GM12878 (cell line): Measurements from ENCODE around the gene RASA1. TPM values are rescaled to one million over a fixed set of nuclear protein-coding genes. Genes with fewer than 3 reads are reported as not detected.

ENCODE experiments used
- ATAC-seq: fragments of 200-7000 bp; cut with Tn5 transposase; 3 replicates; pipeline ENCODE4 v1.9.1; 2020; ENCODE audit warnings: mild to moderate bottlenecking, moderate library complexity
- BruUV-seq: library from RNA; stranded (reverse); fragments of 400-500 nt; replicated peaks from 2 replicates; lab custom pipeline; 2021; lab: Mats Ljungman, UMichigan
- CTCF ChIA-PET: fragments of 300-600 bp; sonication (Branson Sonifier 250); formaldehyde crosslinking; extraction: SDS; loops from one replicate; lab custom pipeline; 2021; ENCODE audit warnings: inconsistent platforms; lab: Yijun Ruan, JAX
- POLR2A ChIA-PET: fragments of 350-600 bp; formaldehyde crosslinking; extraction: SDS; loops from one replicate; lab custom pipeline; 2021; ENCODE audit warnings: inconsistent platforms; lab: Charles Lee
- RAD21 ChIA-PET: fragments of 300-600 bp; sonication (Branson Sonifier 250); formaldehyde crosslinking; loops from one replicate; lab custom pipeline; 2023; ENCODE audit warnings: antibody characterized with exemption; ENCODE audit not compliant: unreplicated experiment; lab: Charles Lee
- SMC1A ChIA-PET: fragments of 300-600 bp; sonication (Branson Sonifier 250); formaldehyde crosslinking; loops from one replicate; lab custom pipeline; 2023; ENCODE audit not compliant: unreplicated experiment, uncharacterized antibody; lab: Charles Lee
- DNase-seq: peaks from one replicate; pipeline ENCODE4 v3.0.0-alpha.2; 2011; ENCODE audit warnings: low read depth, low spot score
- FAIRE-seq: peaks from 3 replicates; lab custom pipeline; 2011; peaks lifted over from hg19 to GRCh38; lab: Jason Lieb, UNC
- H2AFZ ChIP-seq: 2 replicates; pipeline ENCODE4 v1.6.0; 2011; ENCODE audit warnings: low read depth, low read length, control low read depth; ENCODE audit not compliant: control insufficient read depth
- H3K27ac ChIP-seq: 2 replicates; pipeline ENCODE4 v1.5.1; 2011; ENCODE audit warnings: control low read depth; ENCODE audit not compliant: control insufficient read depth, insufficient read depth
- H3K27me3 ChIP-seq, 2 experiments: replicated peaks in 1 of 2; 2 replicates each; pipeline versions ENCODE4 v1.6.0 to v1.6.1; 2011; ENCODE audit warnings: low read length in 1 of 2; ENCODE audit not compliant: control insufficient read depth in 2 of 2, insufficient read depth in 2 of 2
- H3K36me3 ChIP-seq, 2 experiments: 2 replicates each; pipeline ENCODE4 v1.5.1; 2011; ENCODE audit warnings: low read length in 1 of 2; ENCODE audit not compliant: control insufficient read depth in 2 of 2, insufficient read depth in 2 of 2
- H3K4me1 ChIP-seq: 2 replicates; pipeline ENCODE4 v1.6.1; 2011; ENCODE audit warnings: mild to moderate bottlenecking, low read length, moderate library complexity, mixed read lengths; ENCODE audit not compliant: control insufficient read depth, insufficient read depth
- H3K4me2 ChIP-seq: 2 replicates; pipeline ENCODE4 v1.6.0; 2011; ENCODE audit warnings: control low read depth; ENCODE audit not compliant: control insufficient read depth, insufficient read depth
- H3K4me3 ChIP-seq: fragments of 200-600 bp; sonication (generic); 2 replicates; pipeline ENCODE4 v1.5.1; 2016
- H3K79me2 ChIP-seq: 2 replicates; pipeline ENCODE4 v1.6.0; 2011; ENCODE audit warnings: low read length; ENCODE audit not compliant: control insufficient read depth, insufficient read depth
- H3K9ac ChIP-seq: 2 replicates; pipeline ENCODE4 v1.8.0; 2011; ENCODE audit warnings: low read length, control low read depth, mixed read lengths; ENCODE audit not compliant: control insufficient read depth, insufficient read depth
- H3K9me3 ChIP-seq: replicated peaks from 3 replicates; pipeline ENCODE4 v1.5.1; 2011; ENCODE audit warnings: mild to moderate bottlenecking, low read length; ENCODE audit not compliant: control insufficient read depth, insufficient read depth
- H4K20me1 ChIP-seq: 2 replicates; pipeline ENCODE4 v1.6.0; 2011; ENCODE audit not compliant: control insufficient read depth, insufficient read depth
- CHD4 ChIP-seq: fragments of 200-600 bp; sonication (generic); IDR thresholded peaks from 2 replicates; pipeline ENCODE4 v1.6.1; 2016; ENCODE audit warnings: mild to moderate bottlenecking
- IKZF1 ChIP-seq: fragments of 450-650 bp; conservative IDR thresholded peaks from 2 replicates; pipeline ENCODE4 v1.6.1; 2017; ENCODE audit warnings: antibody characterized with exemption, mild to moderate bottlenecking
- NBN ChIP-seq: fragments of 450-650 bp; IDR thresholded peaks from 2 replicates; pipeline ENCODE4 v1.6.1; 2016
- NFXL1 ChIP-seq: fragments of 450-650 bp; IDR thresholded peaks from 2 replicates; pipeline ENCODE4 v1.6.1; 2017; ENCODE audit warnings: antibody characterized with exemption, mild to moderate bottlenecking, borderline replicate concordance
- NR2C1 ChIP-seq: fragments of 450-650 bp; IDR thresholded peaks from 2 replicates; pipeline ENCODE4 v1.6.1; 2017; ENCODE audit warnings: antibody characterized with exemption, mild to moderate bottlenecking, moderate library complexity
- NR2C2 ChIP-seq: IDR thresholded peaks from 2 replicates; pipeline ENCODE4 v1.6.1; 2011; ENCODE audit warnings: borderline replicate concordance, low read depth; ENCODE audit not compliant: control insufficient read depth, insufficient read length
- POLR2A ChIP-seq: IDR thresholded peaks from 2 replicates; pipeline ENCODE4 v1.6.1; 2011; ENCODE audit warnings: low read depth, mild to moderate bottlenecking, low read length
- RAD21 ChIP-seq: IDR thresholded peaks from 2 replicates; pipeline ENCODE4 v1.6.1; 2011; ENCODE audit warnings: mild to moderate bottlenecking, low read depth, low read length, moderate library complexity; ENCODE audit not compliant: insufficient read depth
- SMC3 ChIP-seq: IDR thresholded peaks from 2 replicates; pipeline ENCODE4 v1.6.1; 2011; ENCODE audit warnings: low read length, improper control_type of control experiment, borderline replicate concordance
- TCF7 ChIP-seq: IDR thresholded peaks from 2 replicates; pipeline ENCODE4 v1.6.1; 2014; ENCODE audit warnings: antibody characterized with exemption, borderline replicate concordance
- ZBTB4 ChIP-seq: fragments of 450-650 bp; formaldehyde crosslinking; IDR thresholded peaks from 2 replicates; pipeline ENCODE4 v1.4.0; 2022; ENCODE audit warnings: mild to moderate bottlenecking, moderate library complexity
- ZNF384 ChIP-seq: IDR thresholded peaks from 2 replicates; pipeline ENCODE4 v1.6.1; 2012; ENCODE audit warnings: low read depth, mild to moderate bottlenecking, low read length, improper control_type of control experiment, borderline replicate concordance
- ZZZ3 ChIP-seq: IDR thresholded peaks from 2 replicates; pipeline ENCODE4 v1.6.1; 2011; ENCODE audit warnings: low read depth; ENCODE audit not compliant: control insufficient read depth, insufficient read length
- WGBS: methylation state at CpG from one replicate; pipeline ENCODE4 v1.1.6; 2016; ENCODE audit warnings: low lambda C conversion rate; ENCODE audit not compliant: insufficient replicate concordance, insufficient coverage; ENCODE audit errors: missing lambda C conversion rate; 5-methylcytosine and 5-hydroxymethylcytosine counted together
- in situ Hi-C: fragments of 300-500 bp; cut with MboI; formaldehyde crosslinking; loops from 9 replicates; pipeline ENCODE4 v1.14.3; 2018; ENCODE audit warnings: mixed read lengths
- intact Hi-C: fragments of 100-400 bp; cut with micrococcal nuclease; formaldehyde crosslinking; loops from one replicate; pipeline ENCODE4 v1.14.2; 2022; ENCODE audit not compliant: unreplicated experiment
- polyA plus RNA-seq, 11 experiments: library from polyadenylated mRNA; depleted of rRNA in 4 of 11; unstranded in 6 of 11; stranded (reverse) in 5 of 11; fragments of >200 nt; fragmentation: Nextera tagmentation in 4 of 11; fragmentation: Illumina TruSeq in 1 of 11; extraction: Ambion mirVana in 4 of 11; extraction: Trizol in 1 of 11; gene quantifications; 1 replicate in 1 of 11; 2 replicates in 10 of 11; pipeline versions ENCODE4 v1.2.1 to v1.2.3, GENCODE V29; 2011 to 2016; ENCODE audit warnings: inconsistent platforms in 2 of 11, missing spikeins in 2 of 11, low read depth in 1 of 11
- total RNA-seq, 4 experiments: library from RNA; depleted of rRNA in 3 of 4; stranded (reverse); fragments of >200 nt in 3 of 4; fragmentation: Illumina TruSeq in 1 of 4; extraction: Trizol in 1 of 4; gene quantifications; 2 replicates each; pipeline versions ENCODE4 v1.2.1 to v1.2.3, GENCODE V29; 2013 to 2021
- TF ChIP-seq, protein P1 (sequence below), 3 experiments: IDR thresholded peaks in 2 of 3; conservative IDR thresholded peaks in 1 of 3; 2 replicates each; pipeline ENCODE4 v1.5.1; 2011; ENCODE audit warnings: low read depth in 3 of 3, low read length in 3 of 3, mild to moderate bottlenecking in 3 of 3, control low read depth in 2 of 3, moderate library complexity in 2 of 3, inconsistent platforms in 1 of 3, mixed read lengths in 1 of 3; ENCODE audit not compliant: control insufficient read depth in 2 of 3, insufficient read depth in 1 of 3; ENCODE audit errors: extremely low read depth in 1 of 3

RASA1 gene
- total and polyA plus RNA-seq, 10 of the 15 experiments (the other 5 are each of a cell fraction or from before 2014, with no cell fraction given) = 7.8 to 72.3 (median 21.8) TPM

GRCh38 chr5:87399720-87400119, 132.0 kb downstream of the RASA1 start (continued):
- no peak for TF ChIP-seq NFXL1
- no peak for TF ChIP-seq IKZF1
- TF ChIP-seq TCF7 = no peak
- TF ChIP-seq ZZZ3 = no peak
- no peak for TF ChIP-seq POLR2A
- no peak for TF ChIP-seq NR2C1
- no peak for TF ChIP-seq SMC3
- no peak for TF ChIP-seq ZNF384

- Histone ChIP-seq H2AFZ (no peak overlapping the region), H3K4me2 (no peak overlapping the region), H3K27me3 (no peaks in the 10 kb centered on the region), H3K36me3 (peaks cover 3 to 34% of the 10 kb centered on the region in 2 experiments), H3K9ac (no peak overlapping the region), H3K9me3 (no peaks in the 10 kb centered on the region; the same call in 2 of the 3 replicates), H3K27ac (no peak overlapping the region), H3K4me1 (no peaks in the 10 kb centered on the region), H3K79me2 (no peaks in the 10 kb centered on the region; the same call in 1 of the 2 replicates), H4K20me1 (no peaks in the 10 kb centered on the region), H3K4me3 (no peak overlapping the region)
- in situ Hi-C loops = loop anchor here (25.0 kb wide), 1 partner anchor 788 kb away; the partner anchor contains the start of gene COX7C
- POLR2A ChIA-PET = interaction anchor here (1.0 to 1.3 kb wide), 2 partner anchors 11 to 325 kb away, joined by 3 read pairs; no protein-coding TSS in a partner anchor
- CTCF ChIA-PET = interaction anchor here (0.6 to 5.9 kb wide), 54 partner anchors 8 to 1290 kb away, joined by 3 to 121 read pairs (median 4); partner anchors contain the start of gene CCNH
- ATAC-seq (peak; percentile 84), FAIRE-seq (no peak), DNase-seq (no peak)
- TF ChIP-seq NR2C2 = no peak
- TF ChIP-seq CHD4 = no peak
- TF ChIP-seq ZBTB4 (CRISPR knock-in tag) = no peak
- TF ChIP-seq, protein P1, sequence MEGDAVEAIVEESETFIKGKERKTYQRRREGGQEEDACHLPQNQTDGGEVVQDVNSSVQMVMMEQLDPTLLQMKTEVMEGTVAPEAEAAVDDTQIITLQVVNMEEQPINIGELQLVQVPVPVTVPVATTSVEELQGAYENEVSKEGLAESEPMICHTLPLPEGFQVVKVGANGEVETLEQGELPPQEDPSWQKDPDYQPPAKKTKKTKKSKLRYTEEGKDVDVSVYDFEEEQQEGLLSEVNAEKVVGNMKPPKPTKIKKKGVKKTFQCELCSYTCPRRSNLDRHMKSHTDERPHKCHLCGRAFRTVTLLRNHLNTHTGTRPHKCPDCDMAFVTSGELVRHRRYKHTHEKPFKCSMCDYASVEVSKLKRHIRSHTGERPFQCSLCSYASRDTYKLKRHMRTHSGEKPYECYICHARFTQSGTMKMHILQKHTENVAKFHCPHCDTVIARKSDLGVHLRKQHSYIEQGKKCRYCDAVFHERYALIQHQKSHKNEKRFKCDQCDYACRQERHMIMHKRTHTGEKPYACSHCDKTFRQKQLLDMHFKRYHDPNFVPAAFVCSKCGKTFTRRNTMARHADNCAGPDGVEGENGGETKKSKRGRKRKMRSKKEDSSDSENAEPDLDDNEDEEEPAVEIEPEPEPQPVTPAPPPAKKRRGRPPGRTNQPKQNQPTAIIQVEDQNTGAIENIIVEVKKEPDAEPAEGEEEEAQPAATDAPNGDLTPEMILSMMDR (IDR thresholded peaks at IDR 0.05 in 2 of 3, conservative IDR thresholded peaks at IDR 0.05 in 1 of 3; ENCODE audit: control insufficient read depth in 2 of 3, extremely low read depth in 1 of 3, insufficient read depth in 1 of 3, low read depth in 3 of 3, low read length in 3 of 3) = peak; percentile 39 to 64 (median 41); a peak in 4 of 6 replicates
- no peak for TF ChIP-seq NBN
- peak; percentile 61 for TF ChIP-seq SMC3
- peak; percentile 80 for TF ChIP-seq RAD21
- intact Hi-C loops = loop anchor here (2.0 to 10.0 kb wide), 4 partner anchors 133 to 516 kb away; partner anchors contain the start of gene RASA1
- no TSS peak for BruUV-seq
- WGBS = 32% methylated on average over 4 of the region's 4 CpGs
- RAD21 ChIA-PET = interaction anchor here (0.6 to 4.3 kb wide), 26 partner anchors 12 to 520 kb away, joined by 3 to 70 read pairs (median 5); partner anchors contain the start of genes CCNH and RASA1
- SMC1A ChIA-PET = interaction anchor here (0.5 to 5.1 kb wide), 31 partner anchors 9 to 707 kb away, joined by 3 to 94 read pairs (median 5); no protein-coding TSS in a partner anchor
Measured at GRCh38 chr5:87400305-87400899, 132.7 kb downstream of the RASA1 start.
